Activated CD4-positive, alpha-beta memory T cell treated with anti-CD3 and anti-CD28 coated beads for 36 hours (primary cell): ENCODE results near the gene OR6B3. TPM values are rescaled to one million over a fixed set of nuclear protein-coding genes. Genes with fewer than 3 reads are reported as not detected.
A peak's percentile ranks its signal among the peaks of the same experiment; 100 is the strongest.
"Not testable (repeated sequence)": the region's sequence is repeated elsewhere in the genome, so short reads cannot be mapped to it uniquely, and the experiment has no call there.

Experiments used
- CTCF ChIA-PET: fragments of 350-600 bp; sonication (Branson Sonifier 250); formaldehyde crosslinking; loops from one replicate; lab custom pipeline; 2021; ENCODE audit warnings: antibody characterized with exemption, inconsistent platforms; lab: Charles Lee
- POLR2A ChIA-PET: fragments of 350-600 bp; sonication (Branson Sonifier 250); formaldehyde crosslinking; loops from one replicate; lab custom pipeline; 2021; ENCODE audit warnings: antibody characterized with exemption; lab: Charles Lee
- DNase-seq: peaks from one replicate; pipeline ENCODE4 v3.0.0-alpha.2; 2020
- H3K27ac Mint-ChIP-seq: one replicate; pipeline ENCODE4 v1.8.0; 2021; ENCODE audit warnings: mixed read lengths
- H3K27me3 Mint-ChIP-seq: one replicate; pipeline ENCODE4 v1.8.0; 2021; ENCODE audit warnings: mixed read lengths
- H3K36me3 Mint-ChIP-seq: one replicate; pipeline ENCODE4 v1.8.0; 2021; ENCODE audit warnings: mixed read lengths
- H3K4me1 Mint-ChIP-seq: one replicate; pipeline ENCODE4 v1.8.0; 2021; ENCODE audit warnings: low read depth, mixed read lengths
- H3K4me3 Mint-ChIP-seq: one replicate; pipeline ENCODE4 v1.8.0; 2021; ENCODE audit warnings: mild to moderate bottlenecking, mixed read lengths
- H3K9me3 Mint-ChIP-seq: one replicate; pipeline ENCODE4 v1.8.0; 2021; ENCODE audit warnings: mixed read lengths
- intact Hi-C: fragments of 100-400 bp; cut with micrococcal nuclease; formaldehyde crosslinking; loops from one replicate; pipeline ENCODE4 v1.15.1; 2023
- total RNA-seq, 2 experiments: library from RNA; stranded (reverse); gene quantifications; one replicate each; pipeline ENCODE4 v1.2.3, GENCODE V29; 2021

Gene OR6B3
- total RNA-seq, 2 experiments from 2014 or later = not detected

DNA sequence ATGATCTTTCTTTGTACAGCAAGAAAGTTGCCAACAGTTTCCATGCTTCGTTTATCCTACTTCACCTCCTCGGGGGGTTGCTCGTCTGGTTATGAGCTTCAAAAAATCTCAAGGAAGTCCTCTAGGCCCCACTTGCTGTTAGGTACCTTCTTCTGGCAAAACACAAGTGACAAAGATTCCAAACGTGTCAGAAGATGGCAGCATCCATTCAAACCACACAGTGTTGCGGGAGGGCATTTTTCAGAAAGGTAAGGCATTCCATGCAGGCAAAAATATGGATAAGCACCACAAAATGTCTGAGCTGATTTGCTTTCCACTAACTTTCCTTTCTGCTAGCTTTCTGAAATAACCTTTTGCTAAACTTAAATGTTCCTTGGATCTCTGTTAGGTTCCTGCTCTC is 13.2 kb upstream of the OR6B3 start:
- Mint-ChIP-seq H3K4me1 (no peaks in the 10 kb centered on the region), H3K27me3 (peaks cover 12% of the 10 kb centered on the region), H3K36me3 (no peaks in the 10 kb centered on the region), H3K4me3 (no peak overlapping the region), H3K9me3 (no peaks in the 10 kb centered on the region), H3K27ac (no peak overlapping the region)
- POLR2A ChIA-PET = no interaction called here
- DNase-seq = no peak
- CTCF ChIA-PET = interaction anchor here (0.8 to 2.1 kb wide), 5 partner anchors 9 to 79 kb away, joined by 3 to 14 read pairs (median 3); no protein-coding TSS in a partner anchor
- intact Hi-C loops = no loop called here

DNA sequence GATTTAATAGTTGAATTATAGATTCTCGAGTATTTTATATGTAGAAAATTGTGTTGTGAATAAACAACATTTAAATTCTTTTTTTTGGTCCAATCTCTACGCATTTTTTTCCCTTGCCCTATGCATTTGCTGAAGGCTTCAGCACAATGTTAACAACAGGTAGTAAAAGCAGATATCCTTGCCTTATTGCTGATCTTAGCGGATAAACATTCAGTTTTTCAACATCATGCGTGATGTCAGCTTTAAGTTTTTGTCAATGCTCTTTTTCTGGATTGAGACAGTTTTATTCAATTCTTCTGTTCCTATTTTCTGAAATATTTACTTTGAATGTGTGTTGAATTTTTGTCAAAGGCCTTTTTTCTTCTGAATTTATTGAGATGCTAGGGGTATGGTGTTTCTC is 11.6 kb upstream of the OR6B3 start:
- CTCF ChIA-PET = interaction anchor here (1.9 kb wide), 1 partner anchor 81 kb away, joined by 6 read pairs; no protein-coding TSS in a partner anchor
- Mint-ChIP-seq H3K4me1 (no peaks in the 10 kb centered on the region), H3K27me3 (peaks cover 16% of the 10 kb centered on the region), H3K36me3 (no peaks in the 10 kb centered on the region), H3K4me3 (no peak overlapping the region), H3K27ac (no peak overlapping the region), H3K9me3 (no peaks in the 10 kb centered on the region)
- POLR2A ChIA-PET = no interaction called here
- intact Hi-C loops = no loop called here
- DNase-seq = no peak

DNA sequence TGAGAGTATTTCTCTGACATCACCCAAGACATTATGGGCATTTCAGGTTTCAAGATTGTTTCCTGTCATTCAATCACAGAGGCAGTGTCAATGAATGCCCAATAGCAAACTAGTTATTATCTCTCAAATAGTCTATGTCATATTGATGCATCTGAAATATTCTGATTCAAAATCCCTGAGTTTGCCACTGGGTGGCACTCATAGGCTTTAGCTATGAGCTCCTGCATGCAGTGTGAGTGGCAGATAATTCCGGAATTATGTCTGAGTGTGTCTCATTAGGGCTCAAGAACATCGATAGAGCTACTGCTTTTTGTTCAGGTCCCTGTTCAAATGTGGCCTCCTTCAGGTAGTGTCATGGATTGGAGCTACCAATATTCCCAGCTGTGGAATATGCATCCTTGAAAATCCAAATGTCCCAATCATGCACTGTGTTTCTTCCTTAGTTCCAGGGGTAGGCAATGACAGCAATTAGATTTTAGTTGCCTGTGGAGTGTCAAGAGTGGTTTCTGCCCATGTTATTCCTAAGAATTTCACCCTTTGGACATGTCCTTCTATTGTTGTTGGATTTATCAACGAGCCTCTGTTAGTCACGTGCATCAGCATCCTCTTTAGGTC is 7.8 kb upstream of the OR6B3 start:
- DNase-seq = peak; percentile 42
- POLR2A ChIA-PET = no interaction called here
- H3K36me3 Mint-ChIP-seq = no peaks in the 10 kb centered on the region
- intact Hi-C loops = loop anchor here (1.0 kb wide), 1 partner anchor 82 kb away; no protein-coding TSS in a partner anchor
- H3K4me3 Mint-ChIP-seq = no peak overlapping the region
- H3K9me3 Mint-ChIP-seq = no peaks in the 10 kb centered on the region
- H3K27me3 Mint-ChIP-seq = peaks cover 21% of the 10 kb centered on the region
- H3K27ac Mint-ChIP-seq = no peak overlapping the region
- H3K4me1 Mint-ChIP-seq = no peaks in the 10 kb centered on the region
- CTCF ChIA-PET = interaction anchor here (0.7 to 4.4 kb wide), 16 partner anchors 9 to 412 kb away, joined by 3 to 172 read pairs (median 4); partner anchors contain the start of gene OTOS

DNA sequence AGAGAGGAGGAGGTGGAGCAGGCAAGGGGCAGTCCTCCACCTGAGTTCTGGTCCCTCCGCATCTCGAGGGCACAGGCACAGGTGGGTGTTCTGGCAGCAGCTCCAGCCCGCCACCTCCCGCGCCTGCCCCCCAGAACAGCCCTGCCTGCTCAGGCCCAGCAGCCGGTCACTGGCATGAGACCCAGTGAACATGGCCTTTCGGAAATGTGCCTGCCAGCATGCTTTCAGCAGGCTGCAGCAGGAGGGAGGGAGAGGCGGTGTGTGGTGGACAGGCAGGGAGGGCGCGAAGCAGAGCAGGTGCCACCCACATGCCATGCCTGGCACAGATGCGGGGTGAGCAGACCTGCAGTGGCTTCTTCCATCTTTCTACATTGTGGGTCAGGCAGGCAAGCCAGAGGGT is 3.4 kb upstream of the OR6B3 start:
- ChIA-PET CTCF (no interaction called here), POLR2A (no interaction called here)
- Mint-ChIP-seq H3K9me3 (no peaks in the 10 kb centered on the region), H3K36me3 (no peaks in the 10 kb centered on the region), H3K27ac (no peak overlapping the region), H3K4me1 (no peaks in the 10 kb centered on the region), H3K27me3 (peaks cover 41% of the 10 kb centered on the region), H3K4me3 (no peak overlapping the region)
- intact Hi-C loops = no loop called here
- no peak for DNase-seq

DNA sequence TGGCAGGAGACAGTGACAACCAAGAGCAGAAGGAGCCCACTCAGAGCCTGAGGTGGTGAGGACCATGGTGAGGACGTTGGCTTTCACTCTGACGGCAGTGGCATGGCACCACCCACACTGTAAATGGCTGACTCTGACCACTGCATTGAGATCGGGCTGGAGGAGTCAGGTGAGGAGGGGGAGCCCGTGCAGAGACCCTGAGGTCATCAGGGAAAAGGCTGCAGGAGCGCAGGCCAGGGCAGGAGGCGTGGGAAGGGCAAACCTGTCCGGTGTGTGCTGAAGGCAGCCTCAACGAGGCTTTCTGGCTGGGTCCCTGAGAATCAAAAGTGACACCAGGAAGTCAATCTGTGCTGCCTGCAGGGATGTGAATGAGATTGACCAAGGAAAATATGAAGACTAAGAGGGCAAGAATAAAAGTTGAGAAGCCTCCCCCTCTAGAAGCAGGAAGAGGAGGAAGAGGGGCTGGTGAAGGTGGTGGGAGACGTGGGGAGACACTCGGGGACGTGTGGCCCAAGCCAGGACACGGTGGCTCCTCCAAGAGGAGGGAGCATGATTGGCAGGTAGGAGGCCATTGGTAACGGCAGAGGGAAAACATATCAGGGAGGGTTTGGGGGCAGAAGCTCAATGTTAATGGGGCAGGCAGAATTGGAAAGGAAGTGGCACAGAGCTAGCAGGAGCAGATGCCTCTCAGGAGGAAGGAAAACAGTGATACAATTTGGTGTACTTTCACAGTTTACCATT is 2.0 kb upstream of the OR6B3 start:
- DNase-seq = no peak
- CTCF ChIA-PET = interaction anchor here (0.7 kb wide), 1 partner anchor 88 kb away, joined by 4 read pairs; no protein-coding TSS in a partner anchor
- POLR2A ChIA-PET = no interaction called here
- no peak overlapping the region for H3K27ac Mint-ChIP-seq
- H3K4me1 Mint-ChIP-seq = no peaks in the 10 kb centered on the region
- intact Hi-C loops = no loop called here
- H3K4me3 Mint-ChIP-seq = no peak overlapping the region
- H3K27me3 Mint-ChIP-seq = peaks cover 34% of the 10 kb centered on the region
- no peaks in the 10 kb centered on the region for H3K9me3 Mint-ChIP-seq
- no peaks in the 10 kb centered on the region for H3K36me3 Mint-ChIP-seq

DNA sequence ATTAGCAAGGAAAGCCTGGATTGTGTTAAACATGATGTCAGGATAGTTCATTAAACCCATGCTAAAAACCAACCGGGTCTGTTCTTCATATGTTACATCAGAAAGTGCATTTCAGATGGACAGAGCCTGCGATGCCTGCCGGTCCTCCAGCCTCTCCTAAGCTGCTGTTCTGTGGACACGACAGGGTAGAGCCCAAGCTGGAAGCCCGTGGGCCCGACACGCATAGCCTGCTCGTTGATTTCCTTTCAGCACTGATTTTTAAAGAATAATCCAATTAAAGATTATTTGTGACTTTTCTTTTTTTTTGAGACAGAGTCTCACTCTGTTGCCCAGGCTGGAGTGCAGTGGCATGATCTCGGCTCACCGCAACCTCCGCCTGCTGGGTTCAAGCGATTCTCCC is 797 bp downstream of the OR6B3 start:
- Mint-ChIP-seq H3K36me3 (no peaks in the 10 kb centered on the region), H3K27ac (no peak overlapping the region), H3K27me3 (peaks cover 35% of the 10 kb centered on the region), H3K9me3 (no peaks in the 10 kb centered on the region), H3K4me3 (no peak overlapping the region), H3K4me1 (no peaks in the 10 kb centered on the region)
- DNase-seq = no peak
- intact Hi-C loops = no loop called here
- POLR2A ChIA-PET = no interaction called here
- CTCF ChIA-PET = interaction anchor here (1.9 kb wide), 1 partner anchor 9 kb away, joined by 18 read pairs; no protein-coding TSS in a partner anchor

DNA sequence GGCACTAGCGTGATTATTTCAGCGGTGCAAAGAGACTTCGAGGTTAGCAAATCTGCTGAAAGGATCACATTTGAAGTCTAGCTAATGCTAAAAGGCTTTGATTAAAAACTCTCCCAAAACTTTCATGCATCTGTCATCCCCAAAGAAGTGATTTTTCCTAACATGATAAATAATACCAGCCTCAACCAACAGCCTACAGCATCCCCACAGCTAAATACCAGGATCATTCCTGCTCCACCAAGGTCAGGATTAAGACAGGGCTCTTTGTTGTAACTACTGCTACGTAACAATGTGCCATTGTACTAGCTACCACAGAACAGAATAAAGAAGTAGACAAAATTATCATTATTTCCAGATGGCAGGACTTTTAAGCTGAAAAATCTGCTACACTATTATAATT is 1.6 kb downstream of the OR6B3 start:
- no peaks in the 10 kb centered on the region for H3K9me3 Mint-ChIP-seq
- H3K36me3 Mint-ChIP-seq = no peaks in the 10 kb centered on the region
- POLR2A ChIA-PET = no interaction called here
- CTCF ChIA-PET = interaction anchor here (1.1 to 1.9 kb wide), 2 partner anchors 9 to 30 kb away, joined by 7 to 18 read pairs; no protein-coding TSS in a partner anchor
- no peak overlapping the region for H3K27ac Mint-ChIP-seq
- DNase-seq = no peak
- H3K4me1 Mint-ChIP-seq = no peaks in the 10 kb centered on the region
- intact Hi-C loops = no loop called here
- no peak overlapping the region for H3K4me3 Mint-ChIP-seq
- H3K27me3 Mint-ChIP-seq = peaks cover 31% of the 10 kb centered on the region

DNA sequence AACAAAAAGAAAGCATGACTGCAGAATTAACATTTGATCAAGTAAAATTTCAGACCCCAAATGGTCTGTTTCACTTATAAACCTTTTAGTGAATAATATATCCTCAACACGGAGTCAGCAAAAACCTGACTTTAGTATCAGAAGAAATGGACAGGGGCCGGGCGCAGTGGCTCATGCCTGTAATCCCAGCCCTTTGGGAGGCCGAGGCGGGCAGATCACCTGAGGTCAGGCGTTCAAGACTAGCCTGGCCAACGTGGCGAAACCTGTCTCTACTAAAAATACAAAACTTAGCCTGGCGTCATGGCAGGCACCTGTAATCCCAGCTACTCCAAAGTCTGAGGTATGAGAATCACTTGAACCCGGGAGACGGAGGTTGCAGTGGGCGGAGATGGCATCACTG is 3.0 kb downstream of the OR6B3 start:
- Mint-ChIP-seq H3K9me3 (no peaks in the 10 kb centered on the region), H3K27ac (no peak overlapping the region), H3K4me1 (no peaks in the 10 kb centered on the region), H3K27me3 (peaks cover 27% of the 10 kb centered on the region), H3K4me3 (no peak overlapping the region), H3K36me3 (no peaks in the 10 kb centered on the region)
- ChIA-PET CTCF (no interaction called here), POLR2A (no interaction called here)
- intact Hi-C loops = no loop called here
- DNase-seq = no peak

DNA sequence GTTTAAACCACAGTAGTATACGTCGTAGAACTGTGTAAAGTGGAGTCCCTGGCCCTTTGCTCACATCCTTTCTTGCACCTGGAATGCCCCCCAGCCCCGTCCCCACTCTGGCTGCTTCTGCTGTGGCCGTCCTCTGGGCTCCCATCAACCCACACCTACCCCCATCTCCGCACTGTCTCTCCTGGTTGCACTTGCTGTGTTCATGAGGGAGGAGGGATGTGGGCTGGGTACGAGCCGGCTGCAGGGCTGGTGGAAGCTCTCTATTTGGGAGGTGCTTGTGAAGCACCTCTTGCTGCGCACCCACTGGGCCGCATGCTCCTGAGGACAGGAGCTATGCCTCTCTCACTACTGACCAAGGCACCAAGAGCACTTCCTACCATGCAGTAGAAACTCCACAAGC is 5.1 kb downstream of the OR6B3 start:
- H3K4me1 Mint-ChIP-seq = no peaks in the 10 kb centered on the region
- intact Hi-C loops = no loop called here
- H3K36me3 Mint-ChIP-seq = no peaks in the 10 kb centered on the region
- H3K27ac Mint-ChIP-seq = no peak overlapping the region
- ChIA-PET POLR2A (no interaction called here), CTCF (no interaction called here)
- no peaks in the 10 kb centered on the region for H3K9me3 Mint-ChIP-seq
- peaks cover 19% of the 10 kb centered on the region for H3K27me3 Mint-ChIP-seq
- DNase-seq = no peak
- no peak overlapping the region for H3K4me3 Mint-ChIP-seq

DNA sequence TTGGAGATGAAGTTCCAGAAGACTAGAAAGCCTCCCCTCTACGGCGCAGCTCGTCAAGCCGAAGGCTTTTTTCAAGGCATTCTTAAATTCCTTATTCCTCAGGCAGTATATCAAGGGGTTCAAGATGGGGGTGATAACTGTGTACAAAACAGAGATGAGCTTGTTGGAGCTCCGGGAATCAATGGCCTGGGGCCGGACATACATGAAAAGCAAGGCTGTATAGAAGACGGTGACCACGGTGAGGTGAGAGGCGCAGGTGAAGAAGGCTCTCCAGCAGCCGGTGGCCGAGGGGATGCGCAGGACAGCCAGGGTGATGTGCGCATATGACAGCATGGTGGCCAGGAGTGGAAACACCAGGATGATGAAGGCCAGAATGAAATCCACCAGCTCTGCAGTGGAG is 8.2 kb downstream of the OR6B3 start:
- no peak for DNase-seq
- peaks cover 26% of the 10 kb centered on the region for H3K27me3 Mint-ChIP-seq
- ChIA-PET POLR2A (no interaction called here), CTCF (no interaction called here)
- H3K9me3 Mint-ChIP-seq = no peaks in the 10 kb centered on the region
- H3K4me1 Mint-ChIP-seq = no peaks in the 10 kb centered on the region
- H3K36me3 Mint-ChIP-seq = no peaks in the 10 kb centered on the region
- H3K27ac Mint-ChIP-seq = no peak overlapping the region
- H3K4me3 Mint-ChIP-seq = no peak overlapping the region
- intact Hi-C loops = no loop called here

DNA sequence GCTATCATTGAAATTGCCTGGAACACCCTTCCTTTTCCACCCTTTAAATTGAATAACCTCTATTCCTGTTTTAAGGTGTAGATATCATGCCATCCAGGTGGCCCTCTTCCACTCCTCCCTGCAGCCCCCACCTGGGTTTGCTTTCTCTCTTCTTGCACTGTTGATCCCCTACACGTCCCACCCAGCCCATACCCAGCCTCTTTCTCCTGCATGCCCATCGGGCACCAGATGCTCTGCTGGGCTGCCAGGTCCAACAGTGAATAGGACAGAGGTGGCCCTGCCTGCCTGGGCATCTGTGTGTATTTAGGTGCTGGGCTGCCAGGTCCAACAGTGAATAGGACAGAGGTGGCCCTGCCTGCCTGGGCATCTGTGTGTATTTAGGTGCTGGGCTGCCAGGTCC is 9.2 kb downstream of the OR6B3 start:
- intact Hi-C loops, H3K27ac Mint-ChIP-seq, H3K9me3 Mint-ChIP-seq, CTCF ChIA-PET, H3K4me1 Mint-ChIP-seq, H3K4me3 Mint-ChIP-seq, POLR2A ChIA-PET, H3K36me3 Mint-ChIP-seq, DNase-seq: not testable (repeated sequence)
- H3K27me3 Mint-ChIP-seq = peaks cover 26% of the 10 kb centered on the region

DNA sequence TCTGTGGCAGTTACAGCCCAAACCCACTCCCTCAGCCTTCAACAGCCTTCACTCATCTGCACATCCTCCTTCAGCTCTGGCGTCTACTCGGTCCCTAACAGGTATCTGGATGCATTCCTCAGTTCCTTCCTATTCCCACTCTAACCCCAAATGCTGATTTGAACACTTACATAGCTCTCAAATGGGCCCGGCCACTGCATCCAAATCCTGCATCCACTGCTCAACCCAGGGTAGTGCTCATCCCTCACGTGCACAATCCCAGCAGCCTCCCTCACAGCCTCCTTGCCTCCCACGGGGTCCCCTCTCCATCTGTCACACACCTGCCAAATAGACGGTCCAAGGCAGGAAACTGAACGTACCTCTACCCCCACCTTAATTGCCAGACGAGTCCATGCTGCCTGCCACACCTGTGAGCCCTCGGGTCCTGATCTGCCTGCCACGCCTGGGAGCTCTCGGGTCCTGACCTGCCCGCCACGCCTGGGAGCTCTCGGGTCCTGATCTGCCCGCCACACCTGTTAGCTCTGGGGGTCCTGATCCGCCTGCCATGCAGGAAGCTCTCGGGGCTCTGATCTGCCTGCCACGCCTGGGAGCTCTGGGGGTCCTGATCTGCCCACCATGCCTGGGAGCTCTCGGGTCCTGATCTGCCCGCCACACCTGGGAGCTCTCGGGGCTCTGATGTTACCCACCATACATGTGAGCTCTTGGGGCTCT is 9.9 kb downstream of the OR6B3 start:
- ChIA-PET CTCF (no interaction called here), POLR2A (no interaction called here)
- intact Hi-C loops = no loop called here
- Mint-ChIP-seq H3K9me3 (no peaks in the 10 kb centered on the region), H3K27me3 (peaks cover 25% of the 10 kb centered on the region), H3K27ac (no peak overlapping the region), H3K36me3 (no peaks in the 10 kb centered on the region), H3K4me3 (no peak overlapping the region), H3K4me1 (no peaks in the 10 kb centered on the region)
- DNase-seq = no peak
